Gastroesophageal sphincter (tissue), 4 donors: Measurements from ENCODE around the gene FBXL17. TPM values are rescaled to one million over a fixed set of nuclear protein-coding genes. Genes with fewer than 3 reads are reported as not detected.

Experiments used
- ATAC-seq: fragments of 150-250 bp; one replicate; pipeline ENCODE4 v1.9.1; 2016; ENCODE audit warnings: mild to moderate bottlenecking, moderate library complexity
- H3K27ac ChIP-seq, 4 donors: fragments of 200-600 bp; sonication (generic) in 3 of 4; 1 replicate in 3 of 4; 2 replicates in 1 of 4; pipeline ENCODE4 v1.5.1; 2016 to 2019
- H3K27me3 ChIP-seq: fragments of 200-600 bp; sonication (generic); one replicate; pipeline ENCODE4 v1.5.1; 2019
- H3K36me3 ChIP-seq, 2 donors: fragments of 200-600 bp; sonication (generic); one replicate each; pipeline ENCODE4 v1.5.1; 2019; ENCODE audit warnings: control low read depth in 1 of 2
- H3K4me1 ChIP-seq, 3 donors: fragments of 200-600 bp; sonication (generic); 1 replicate in 2 of 3; 2 replicates in 1 of 3; pipeline ENCODE4 v1.5.1; 2016 to 2019; ENCODE audit warnings: control low read depth in 2 of 3
- H3K4me3 ChIP-seq, 2 donors: fragments of 200-600 bp; sonication (generic); one replicate each; pipeline ENCODE4 v1.5.1; 2019; ENCODE audit warnings: mild to moderate bottlenecking in 1 of 2, moderate library complexity in 1 of 2
- H3K9me3 ChIP-seq, 3 donors: fragments of 200-600 bp; sonication (generic); one replicate each; pipeline ENCODE4 v1.5.1; 2017 to 2019; ENCODE audit warnings: control low read depth in 2 of 3
- CTCF ChIP-seq, 4 experiments: fragments of 200-600 bp in 2 of 4; fragments of 450-650 bp in 2 of 4; sonication (generic) in 1 of 4; IDR thresholded peaks; one replicate each; pipeline ENCODE4 v1.5.1; 2017 to 2019; ENCODE audit warnings: antibody characterized with exemption in 4 of 4, mild to moderate bottlenecking in 2 of 4, moderate library complexity in 2 of 4
- EP300 ChIP-seq: sonication (generic); formaldehyde crosslinking; IDR thresholded peaks from one replicate; pipeline ENCODE4 v1.6.1; 2017; ENCODE audit warnings: antibody characterized with exemption, mild to moderate bottlenecking
- POLR2A ChIP-seq, 2 donors: fragments of 450-650 bp; IDR thresholded peaks; one replicate each; pipeline ENCODE4 v1.6.1; 2017; ENCODE audit warnings: antibody characterized with exemption in 2 of 2, mild to moderate bottlenecking in 2 of 2, moderate library complexity in 1 of 2
- POLR2AphosphoS5 ChIP-seq: sonication (generic); formaldehyde crosslinking; IDR thresholded peaks from one replicate; pipeline ENCODE4 v1.6.1; 2017; ENCODE audit warnings: antibody characterized with exemption
- WGBS, 2 donors: methylation state at CpG; one replicate each; pipeline ENCODE4 v1.1.5; 2018; ENCODE audit warnings: low coverage in 1 of 2; 5-methylcytosine and 5-hydroxymethylcytosine counted together
- total RNA-seq, 4 donors: library from RNA; depleted of rRNA; stranded (reverse); fragments of >200 nt; gene quantifications; one replicate each; pipeline ENCODE4 v1.1.0, GENCODE V29; 2016

The FBXL17 gene
- total RNA-seq, 4 donors from 2014 or later, result 15.3 to 25.5 (median 21.7) TPM

GRCh38 chr5:107997338-107997980, 384.4 kb downstream of the FBXL17 start:
- Histone ChIP-seq H3K27me3 (no peaks in the 10 kb centered on the region), H3K4me3 (no peak overlapping the region), H3K4me1 (no peaks in the 10 kb centered on the region), H3K27ac (no peak overlapping the region), H3K9me3 (no peaks in the 10 kb centered on the region), H3K36me3 (no peaks in the 10 kb centered on the region)
- TF ChIP-seq POLR2AphosphoS5 (no peak), EP300 (no peak), POLR2A (IDR thresholded peaks at IDR 0.05) (no peak), CTCF (IDR thresholded peaks at IDR 0.05) (no peak)
- WGBS, 2 donors, result 39 to 52% methylated on average over 4 of the region's 4 CpGs
- ATAC-seq, result no peak

GRCh38 chr5:107993341-107993740, 388.6 kb downstream of the FBXL17 start:
- TF ChIP-seq CTCF (IDR thresholded peaks at IDR 0.05) (no peak), POLR2A (IDR thresholded peaks at IDR 0.05) (no peak), POLR2AphosphoS5 (no peak), EP300 (no peak)
- ATAC-seq, result no peak

GRCh38 chr5:107990881-107991810, 390.8 kb downstream of the FBXL17 start:
- Histone ChIP-seq H3K4me3 (no peak overlapping the region), H3K9me3 (no peaks in the 10 kb centered on the region), H3K27me3 (no peaks in the 10 kb centered on the region), H3K4me1 (no peaks in the 10 kb centered on the region), H3K27ac (no peak overlapping the region), H3K36me3 (no peaks in the 10 kb centered on the region)
- no peak for ATAC-seq
- WGBS, 2 donors, result 88 to 92% methylated on average over 4 to 7 of the region's 7 CpGs
- TF ChIP-seq EP300 (no peak), POLR2A (IDR thresholded peaks at IDR 0.05) (no peak), CTCF (IDR thresholded peaks at IDR 0.05) (no peak), POLR2AphosphoS5 (no peak)

More at GRCh38 chr5:107993341-107993740, 388.6 kb downstream of the FBXL17 start:
- no peak overlapping the region for H3K4me3 ChIP-seq
- no peak overlapping the region for H3K27ac ChIP-seq
- 80 to 83% methylated on average over 2 of the region's 2 CpGs for WGBS, 2 donors
- no peaks in the 10 kb centered on the region for H3K4me1 ChIP-seq
- no peaks in the 10 kb centered on the region for H3K9me3 ChIP-seq
- H3K27me3 ChIP-seq, result no peaks in the 10 kb centered on the region
- H3K36me3 ChIP-seq, result no peaks in the 10 kb centered on the region

- H3K9me3 ChIP-seq, result no peaks in the 10 kb centered on the region
- no peak for ATAC-seq
Measured at GRCh38 chr5:107985144-107985543, 396.8 kb downstream of the FBXL17 start.

More at GRCh38 chr5:107985144-107985543, 396.8 kb downstream of the FBXL17 start:
- no peak for TF ChIP-seq POLR2AphosphoS5
- no peak for TF ChIP-seq CTCF (IDR thresholded peaks at IDR 0.05)
- no peak for TF ChIP-seq POLR2A (IDR thresholded peaks at IDR 0.05)
- TF ChIP-seq EP300, result no peak
- Histone ChIP-seq H3K4me3 (no peak overlapping the region), H3K27me3 (no peaks in the 10 kb centered on the region), H3K36me3 (no peaks in the 10 kb centered on the region), H3K4me1 (no peaks in the 10 kb centered on the region), H3K27ac (no peak overlapping the region)
